DOHH2 (cell line): ENCODE measurements around the gene POLR2J2.
"Not testable (repeated sequence)": the region's sequence is repeated elsewhere in the genome, so short reads cannot be mapped to it uniquely, and the experiment has no call there.

Experiments
- EZH2phosphoT487 ChIP-seq: fragments of 200-600 bp; sonication (generic); IDR thresholded peaks from 2 replicates; pipeline ENCODE4 v1.6.1; 2017; ENCODE audit warnings: borderline replicate concordance, mild to moderate bottlenecking, antibody characterized with exemption, low read length, moderate library complexity, mixed read lengths
- TF ChIP-seq, protein P1 (sequence below): fragments of 200-600 bp; sonication (generic); IDR thresholded peaks from one replicate; pipeline ENCODE4 v1.5.1; 2014; ENCODE audit warnings: antibody characterized with exemption, mild to moderate bottlenecking, low read depth, low read length; ENCODE audit not compliant: poor library complexity, severe bottlenecking

DNA sequence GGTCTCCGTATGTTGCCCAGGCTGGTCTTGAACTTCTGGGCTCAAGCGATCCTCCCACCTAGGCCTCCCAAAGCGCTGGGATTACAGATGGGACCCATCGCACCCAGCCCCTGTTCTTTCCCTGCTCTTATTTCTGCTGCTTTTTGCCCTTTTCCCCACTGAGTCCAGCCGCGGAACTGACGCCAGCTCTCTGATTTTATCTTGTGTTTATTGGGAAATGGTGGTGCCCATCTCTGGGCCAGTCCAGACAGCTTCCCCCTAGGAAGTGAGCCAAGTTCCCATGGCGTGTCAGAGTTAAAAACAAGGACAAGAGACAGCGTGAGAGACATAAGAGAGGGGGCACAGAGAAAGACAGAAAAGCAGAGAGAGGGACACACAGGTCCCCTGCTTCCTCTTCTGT, 40.8 kb downstream of the POLR2J2 start:
- TF ChIP-seq, protein P1, sequence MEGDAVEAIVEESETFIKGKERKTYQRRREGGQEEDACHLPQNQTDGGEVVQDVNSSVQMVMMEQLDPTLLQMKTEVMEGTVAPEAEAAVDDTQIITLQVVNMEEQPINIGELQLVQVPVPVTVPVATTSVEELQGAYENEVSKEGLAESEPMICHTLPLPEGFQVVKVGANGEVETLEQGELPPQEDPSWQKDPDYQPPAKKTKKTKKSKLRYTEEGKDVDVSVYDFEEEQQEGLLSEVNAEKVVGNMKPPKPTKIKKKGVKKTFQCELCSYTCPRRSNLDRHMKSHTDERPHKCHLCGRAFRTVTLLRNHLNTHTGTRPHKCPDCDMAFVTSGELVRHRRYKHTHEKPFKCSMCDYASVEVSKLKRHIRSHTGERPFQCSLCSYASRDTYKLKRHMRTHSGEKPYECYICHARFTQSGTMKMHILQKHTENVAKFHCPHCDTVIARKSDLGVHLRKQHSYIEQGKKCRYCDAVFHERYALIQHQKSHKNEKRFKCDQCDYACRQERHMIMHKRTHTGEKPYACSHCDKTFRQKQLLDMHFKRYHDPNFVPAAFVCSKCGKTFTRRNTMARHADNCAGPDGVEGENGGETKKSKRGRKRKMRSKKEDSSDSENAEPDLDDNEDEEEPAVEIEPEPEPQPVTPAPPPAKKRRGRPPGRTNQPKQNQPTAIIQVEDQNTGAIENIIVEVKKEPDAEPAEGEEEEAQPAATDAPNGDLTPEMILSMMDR, result not testable (repeated sequence)
- TF ChIP-seq EZH2phosphoT487, result not testable (repeated sequence)
